Stimulated activated CD8-positive, alpha-beta memory T cell treated with anti-CD3 and anti-CD28 coated beads, Interleukin-15, amount 100 ng/mL, for 48 hours (primary cell): Measurements from ENCODE around the gene PARD3B.
A peak's percentile ranks its signal among the peaks of the same experiment; 100 is the strongest.

ENCODE experiments used
- DNase-seq, 2 donors: peaks; one replicate each; pipeline ENCODE4 v3.0.0-alpha.2; 2020; ENCODE audit warnings: low read depth in 2 of 2

Gene PARD3B

DNA sequence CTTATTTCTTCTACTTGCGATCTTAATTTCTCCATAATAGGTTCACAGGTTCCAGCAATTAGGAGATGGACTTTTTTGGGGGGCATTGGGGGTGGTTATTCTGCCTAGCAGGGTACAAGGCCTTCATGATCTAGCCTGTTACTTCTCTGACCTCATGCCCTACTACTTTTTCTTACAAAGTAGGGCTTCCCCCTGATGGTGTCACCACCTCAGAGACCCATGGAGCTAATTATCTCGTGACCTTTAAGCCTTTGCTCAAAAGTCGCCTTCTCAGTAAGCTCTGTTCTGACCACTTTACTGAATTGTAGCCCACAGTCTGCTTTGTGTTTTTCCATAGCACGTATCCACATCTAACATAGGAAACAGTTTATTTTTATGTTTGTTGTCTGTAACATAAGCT lies 458.0 kb downstream of the PARD3B start:
- no peak for DNase-seq

DNA sequence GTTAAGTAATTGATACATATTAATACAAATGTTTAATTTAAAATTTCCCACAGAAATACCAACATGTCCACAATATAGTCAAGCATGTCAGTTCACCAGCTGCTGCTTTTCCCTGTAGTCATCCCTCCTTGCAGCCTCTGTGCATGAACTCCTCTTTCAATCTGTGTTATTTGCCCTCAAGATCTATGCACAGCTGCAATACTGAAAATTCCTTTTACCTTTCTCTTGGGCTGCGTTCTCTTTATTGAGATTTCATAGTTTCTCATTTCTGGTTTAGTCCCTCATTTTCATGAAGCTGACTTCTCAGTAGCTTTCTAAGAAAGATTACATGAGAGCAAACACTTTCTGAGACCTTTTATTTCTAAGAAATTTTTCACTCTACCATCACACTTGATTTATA lies 464.9 kb downstream of the PARD3B start:
- no peak for DNase-seq

DNA sequence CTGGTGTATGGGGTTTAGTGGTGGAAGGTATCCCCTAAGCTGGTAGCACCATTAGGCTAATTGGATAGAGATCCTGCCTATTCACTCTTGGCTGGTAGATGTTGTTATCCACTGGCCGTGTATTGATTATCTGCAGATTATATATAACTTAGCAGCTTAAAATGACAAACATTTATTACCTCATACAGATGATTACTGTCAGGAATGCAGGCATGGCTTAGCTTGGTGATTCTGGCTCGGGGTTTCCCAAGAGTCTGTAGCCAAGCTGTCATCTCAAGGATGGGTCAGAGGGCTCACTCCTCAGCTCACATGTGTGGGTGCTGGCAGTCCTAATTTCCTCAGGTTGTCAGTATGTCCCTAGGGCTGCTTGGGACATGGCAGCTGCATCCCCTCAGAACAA lies 465.8 kb downstream of the PARD3B start:
- DNase-seq, result no peak

DNA sequence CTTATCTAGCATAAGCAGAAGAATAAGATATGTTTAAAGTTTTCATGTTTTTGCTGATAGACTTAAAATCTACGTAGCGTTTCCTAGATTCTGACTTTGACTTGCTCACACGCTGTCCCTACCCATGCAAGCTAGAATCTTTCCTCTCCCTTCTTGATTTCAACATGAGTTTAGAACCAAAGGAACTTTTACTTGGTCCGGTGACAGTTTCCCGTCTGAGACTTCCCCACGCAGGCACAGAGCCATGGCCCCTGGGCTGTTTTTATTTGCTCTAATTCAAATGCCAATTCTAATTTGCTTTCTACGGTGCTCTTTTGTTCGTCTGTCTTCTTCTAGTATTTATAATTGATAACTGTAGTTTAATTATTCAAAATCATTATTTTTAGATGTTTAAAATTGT lies 467.7 kb downstream of the PARD3B start:
- no peak for DNase-seq

DNA sequence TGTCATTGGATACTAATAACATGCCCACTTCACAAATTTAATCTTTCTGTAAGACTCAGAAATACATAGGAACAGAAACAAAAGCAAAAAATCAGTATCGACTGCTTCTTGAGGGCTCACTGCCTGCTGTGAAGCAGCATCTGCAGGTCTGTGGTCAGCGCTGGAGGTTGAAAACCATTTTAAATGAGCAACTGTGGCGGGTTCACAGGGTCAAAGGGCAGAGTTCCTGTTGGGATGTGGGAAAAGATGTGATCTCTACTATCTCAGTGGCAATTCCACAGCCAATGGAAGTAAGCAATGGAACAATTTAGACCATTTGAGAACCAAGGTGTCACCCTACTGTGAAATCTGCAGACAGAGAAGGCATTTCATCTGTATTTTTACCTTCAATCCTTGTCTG lies 468.3 kb downstream of the PARD3B start:
- DNase-seq, result no peak

GRCh38 chr2:205014201-205014600 lies 468.9 kb downstream of the PARD3B start:
- no peak for DNase-seq

GRCh38 chr2:205017381-205017780 lies 472.1 kb downstream of the PARD3B start:
- no peak for DNase-seq

DNA sequence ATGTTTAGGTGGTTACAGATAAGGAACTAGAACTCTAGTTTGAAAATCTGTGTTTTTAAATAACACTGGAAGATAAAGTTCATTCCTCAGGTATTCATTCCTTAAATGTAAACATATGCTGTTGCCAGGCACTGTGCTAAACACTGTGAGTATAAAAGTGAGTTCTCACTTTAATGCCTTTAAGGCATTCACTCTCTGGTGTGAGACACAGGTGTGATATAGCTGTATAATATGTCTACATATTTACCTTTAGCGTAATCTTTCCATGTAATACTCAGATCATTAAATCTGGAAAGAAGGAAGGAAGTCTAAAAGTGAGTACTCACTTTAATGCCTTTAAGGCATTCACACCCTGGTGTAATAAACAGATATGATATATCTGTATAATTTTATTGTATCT lies 472.6 kb downstream of the PARD3B start:
- DNase-seq, result no peak

DNA sequence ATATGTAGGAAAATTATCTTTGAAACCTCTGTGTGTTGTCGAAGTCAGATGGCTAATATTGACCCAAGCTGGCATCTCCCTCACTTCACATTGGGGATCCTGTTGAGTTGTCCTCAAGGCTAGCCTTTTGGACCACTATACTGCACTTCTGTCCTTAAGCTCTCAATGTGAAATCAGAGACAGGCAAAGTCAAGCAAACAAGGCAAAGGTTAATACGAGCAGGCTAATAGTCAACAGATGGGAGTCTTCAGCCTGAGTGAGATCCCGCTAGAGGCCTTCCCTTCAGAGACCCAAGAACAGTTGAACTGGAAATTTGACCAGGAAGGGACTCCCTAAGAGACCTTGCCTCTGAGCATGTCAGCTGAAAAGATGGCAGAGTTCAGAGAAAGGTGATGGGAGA lies 475.4 kb downstream of the PARD3B start:
- no peak for DNase-seq

- DNase-seq, result no peak
These were observed 477.6 kb downstream of the PARD3B start for GRCh38 chr2:205022841-205023240.

- peak; percentile 15 to 42 for DNase-seq
These were observed 479.7 kb downstream of the PARD3B start for GRCh38 chr2:205024822-205025518.

DNA sequence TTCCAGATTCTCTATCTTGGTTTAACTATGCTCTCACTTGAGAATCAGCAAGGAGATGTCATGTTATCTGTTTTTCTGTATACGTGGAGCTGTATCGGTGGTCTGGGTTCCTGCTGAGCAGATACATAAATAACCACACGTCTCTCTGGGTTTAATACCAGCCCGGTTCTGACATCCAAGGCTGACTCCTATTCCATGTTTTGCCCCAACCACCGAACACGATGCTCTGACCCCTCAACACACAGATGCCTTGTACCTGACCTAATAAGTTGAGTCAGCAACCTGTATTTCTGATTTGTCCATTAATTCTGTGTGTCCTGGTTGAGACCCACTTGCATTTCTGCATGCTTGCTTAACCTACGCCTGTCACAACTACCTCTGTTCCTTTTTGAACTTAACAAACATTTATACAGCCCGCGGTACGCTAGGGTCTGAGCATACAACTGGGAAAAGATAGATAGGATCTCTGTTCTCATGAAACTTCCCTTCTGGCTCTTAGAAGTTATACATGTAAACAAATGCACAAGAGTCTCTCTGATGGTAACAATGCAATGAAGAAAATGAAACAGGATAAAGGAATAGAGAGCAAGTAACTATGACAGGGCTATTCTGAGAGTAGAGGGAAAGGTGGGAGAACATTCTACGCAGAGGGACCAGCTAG lies 480.4 kb downstream of the PARD3B start:
- DNase-seq, result no peak

DNA sequence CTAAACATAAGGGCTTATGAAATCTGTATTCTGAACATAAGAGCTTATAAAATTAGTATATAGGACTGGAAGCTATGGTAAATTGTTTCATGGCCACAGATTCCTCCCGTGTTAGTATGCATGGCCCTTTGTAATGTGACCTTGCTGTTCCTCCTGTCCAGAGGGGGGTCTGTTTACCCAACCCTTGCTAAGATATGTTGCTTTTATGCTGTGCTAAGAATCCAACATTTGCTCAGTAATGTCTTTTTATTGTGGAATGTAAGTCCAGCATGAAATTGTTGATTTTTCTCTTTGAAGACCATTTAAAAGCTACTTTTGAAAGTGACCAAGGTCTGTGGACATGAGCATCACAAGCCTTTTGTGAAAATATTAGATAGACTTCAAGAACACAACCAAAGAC lies 485.4 kb downstream of the PARD3B start:
- no peak for DNase-seq

DNA sequence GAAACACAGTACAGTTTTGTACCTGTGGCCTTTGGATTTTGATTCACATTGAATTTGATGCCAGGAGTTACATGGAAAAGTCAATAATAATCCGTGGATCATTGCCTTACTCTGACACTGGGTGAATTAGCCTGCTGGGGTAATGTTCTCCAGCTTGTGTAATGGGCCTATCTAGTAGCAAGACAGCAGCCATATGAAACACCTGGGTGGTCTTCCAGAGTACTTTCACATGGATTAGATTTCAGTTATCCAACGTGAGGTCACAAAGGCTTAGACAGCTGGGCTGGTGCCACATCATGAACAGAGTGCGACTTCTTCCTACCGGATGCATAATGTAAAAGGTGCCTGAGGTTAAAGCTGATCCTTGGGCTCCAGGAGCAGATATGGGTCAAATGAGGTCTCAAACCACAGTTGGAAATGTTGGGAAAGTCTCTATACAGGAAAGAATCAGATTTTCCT lies 486.8 kb downstream of the PARD3B start:
- no peak for DNase-seq

DNA sequence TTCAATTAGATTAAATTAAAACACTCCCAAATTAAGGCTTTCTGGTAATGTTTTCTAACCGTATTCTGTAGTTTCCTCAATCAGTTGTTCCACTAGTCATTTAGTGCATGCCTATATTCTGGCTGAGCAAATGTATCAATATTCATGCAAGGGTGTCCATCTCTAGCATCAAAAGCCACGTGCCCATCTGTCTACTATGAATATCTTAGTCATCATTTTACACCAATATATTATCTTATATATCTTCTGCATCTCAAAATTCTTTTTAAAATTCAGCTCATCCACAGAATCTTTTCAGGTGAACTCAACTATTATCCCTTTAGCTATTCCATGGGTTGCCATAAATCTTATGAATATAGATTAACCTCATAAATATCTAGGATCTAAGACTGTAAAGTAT lies 488.2 kb downstream of the PARD3B start:
- DNase-seq, result no peak

- DNase-seq, result no peak
These were observed 488.8 kb downstream of the PARD3B start for GRCh38 chr2:205034034-205034433.

GRCh38 chr2:205040323-205040722 lies 495.0 kb downstream of the PARD3B start:
- DNase-seq, result no peak

DNA sequence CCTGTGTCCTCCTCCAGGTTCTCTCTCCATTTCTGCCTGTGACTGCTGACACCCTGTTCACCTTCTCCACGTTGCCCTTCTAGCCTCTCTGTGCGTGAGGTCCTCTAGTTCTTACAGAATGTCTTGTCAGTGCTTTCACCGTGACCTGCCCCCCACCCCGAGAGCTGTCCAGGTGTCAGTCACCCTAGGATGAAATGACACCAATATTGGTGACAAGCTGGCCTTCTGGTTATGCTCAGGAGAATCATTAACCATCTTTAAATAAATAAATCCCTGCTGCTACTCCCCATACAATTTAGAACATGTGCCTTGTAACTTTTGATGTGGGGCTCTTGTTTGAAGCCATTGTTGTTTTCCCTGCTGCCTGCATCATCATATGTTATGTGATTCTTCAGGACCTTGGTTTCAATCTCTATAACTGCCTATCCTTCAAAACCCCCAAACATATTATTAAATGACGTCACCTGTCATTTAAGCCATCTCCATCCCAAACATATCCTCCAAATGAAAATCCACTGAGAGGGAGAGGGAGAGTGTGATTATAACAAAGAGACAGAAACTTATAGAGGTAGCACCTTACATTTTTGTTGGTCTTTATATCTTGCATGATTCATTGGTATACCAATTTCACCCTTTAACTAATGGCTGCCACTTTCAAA lies 496.3 kb downstream of the PARD3B start:
- no peak for DNase-seq

DNA sequence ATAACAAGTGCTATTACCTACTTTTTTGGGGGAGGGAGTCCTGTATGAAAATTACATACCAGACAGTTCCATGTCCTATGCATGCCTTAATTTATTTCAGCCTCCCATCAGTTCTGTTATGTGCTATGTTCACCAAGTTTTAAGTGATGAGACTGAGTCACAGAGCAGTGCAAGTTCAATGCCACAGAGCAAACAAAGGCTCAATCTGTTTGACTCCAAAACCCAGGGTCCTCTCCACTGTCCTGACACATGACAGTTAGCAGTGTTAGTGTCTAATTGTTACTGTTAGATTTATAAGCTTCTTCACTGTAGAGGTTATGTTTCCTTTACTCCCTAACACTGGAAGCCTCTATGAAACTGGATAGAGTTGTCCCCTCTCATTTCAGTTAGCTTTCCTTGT lies 498.0 kb downstream of the PARD3B start:
- DNase-seq, result no peak

GRCh38 chr2:205045706-205046105 lies 500.4 kb downstream of the PARD3B start:
- no peak for DNase-seq

GRCh38 chr2:205047273-205047839 lies 502.1 kb downstream of the PARD3B start:
- DNase-seq, result no peak

GRCh38 chr2:205051417-205051816 lies 506.1 kb downstream of the PARD3B start:
- DNase-seq, result no peak

DNA sequence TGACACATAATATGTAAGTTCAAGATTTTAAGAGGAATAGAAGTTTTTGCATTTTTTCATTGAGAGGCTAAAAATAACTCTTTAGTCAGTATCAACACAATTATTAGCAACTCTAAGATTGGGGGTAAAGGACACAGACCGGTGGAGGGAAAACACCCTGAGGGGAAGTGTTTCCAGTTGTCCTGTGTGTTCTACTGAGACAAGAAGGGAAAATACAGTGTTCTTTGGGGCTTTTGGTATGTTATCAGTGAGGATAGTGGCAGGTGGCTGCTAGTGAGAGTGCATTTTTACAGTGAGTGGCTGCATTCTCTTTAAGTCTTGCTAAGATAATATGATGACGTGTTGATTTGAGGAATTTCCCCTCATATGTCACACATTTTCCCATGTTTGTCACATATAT lies 507.5 kb downstream of the PARD3B start:
- no peak for DNase-seq
